HepG2 (cell line): ENCODE results near the gene STX2. TPM values are rescaled to one million over a fixed set of nuclear protein-coding genes. Genes with fewer than 3 reads are reported as not detected.

ENCODE experiments used
- AHDC1 ChIP-seq: sonication (generic); formaldehyde crosslinking; IDR thresholded peaks from 2 replicates; pipeline ENCODE4 v1.5.1; 2020; ENCODE audit warnings: mild to moderate bottlenecking, missing genetic modification reagents, borderline replicate concordance
- CEBPZ ChIP-seq: IDR thresholded peaks from 2 replicates; pipeline ENCODE4 v1.6.1; 2012; ENCODE audit warnings: low read length, improper control_type of control experiment
- MIER2 ChIP-seq: IDR thresholded peaks from 2 replicates; pipeline ENCODE4 v1.6.1; 2016; ENCODE audit warnings: missing biosample characterization, missing genetic modification reagents
- NFRKB ChIP-seq: fragments of 450-650 bp; IDR thresholded peaks from 2 replicates; pipeline ENCODE4 v1.6.1; 2017
- PPARG ChIP-seq: conservative IDR thresholded peaks from 2 replicates; pipeline ENCODE4 v1.6.1; 2016; ENCODE audit warnings: missing biosample characterization, missing genetic modification reagents
- RFX3 ChIP-seq: IDR thresholded peaks from 2 replicates; pipeline ENCODE4 v1.6.1; 2016; ENCODE audit warnings: missing biosample characterization, missing genetic modification reagents
- ZNF768 ChIP-seq: sonication (generic); formaldehyde crosslinking; IDR thresholded peaks from 2 replicates; pipeline ENCODE4 v1.4.0; 2020; ENCODE audit warnings: missing genetic modification reagents
- polyA plus RNA-seq, 8 experiments: library from polyadenylated mRNA; depleted of rRNA in 3 of 8; stranded (reverse) in 7 of 8; unstranded in 1 of 8; fragments of >200 nt; fragmentation: Illumina TruSeq in 4 of 8; extraction: Trizol in 4 of 8; gene quantifications; 2 replicates each; pipeline versions ENCODE4 v1.2.1 to v1.2.3, GENCODE V29; 2011 to 2016; ENCODE audit warnings: low read depth in 4 of 8, missing spikeins in 1 of 8, mixed read lengths in 1 of 8; ENCODE audit not compliant: insufficient read depth in 1 of 8
- total RNA-seq, 5 experiments: library from RNA; depleted of rRNA; stranded (reverse); fragments of >200 nt; fragmentation: Illumina TruSeq; extraction: Trizol; gene quantifications; 2 replicates each; pipeline ENCODE4 v1.2.3, GENCODE V29; 2016; ENCODE audit warnings: low read depth in 1 of 5

Gene STX2
- total and polyA plus RNA-seq, 2 of the 13 experiments (the other 11 are each of a cell fraction or from before 2014, with no cell fraction given), result 13.4 to 25.1 TPM

GRCh38 chr12:130860311-130860710, 21.3 kb upstream of the STX2 start (continued):
- TF ChIP-seq CEBPZ, result no peak
- TF ChIP-seq ZNF768 (CRISPR knock-in tag), result no peak
- TF ChIP-seq PPARG (CRISPR knock-in tag), result no peak
- no peak for TF ChIP-seq NFRKB
- no peak for TF ChIP-seq MIER2 (CRISPR knock-in tag)
- TF ChIP-seq RFX3 (CRISPR knock-in tag), result no peak
- TF ChIP-seq AHDC1 (CRISPR knock-in tag), result no peak
- TF ChIP-seq, all 625 proteins: peak for 0
